SK-N-SH (cell line): ENCODE results near the gene COL20A1. TPM values are rescaled to one million over a fixed set of nuclear protein-coding genes. Genes with fewer than 3 reads are reported as not detected.

Source experiments
- CTCF ChIA-PET: fragments of 300-600, 350-600 bp; formaldehyde crosslinking; extraction: SDS; loops from one replicate; lab custom pipeline; 2021; lab: Yijun Ruan, JAX
- POLR2A ChIA-PET: fragments of 350-600 bp; sonication (Branson Sonifier 250); formaldehyde crosslinking; extraction: SDS; loops from one replicate; lab custom pipeline; 2020; ENCODE audit warnings: antibody characterized with exemption, inconsistent platforms; lab: Yijun Ruan, JAX
- DNase-seq: peaks from one replicate; pipeline ENCODE4 v3.0.0; 2012
- H2AFZ ChIP-seq: fragments of 200-600 bp; sonication (generic); 2 replicates; pipeline ENCODE4 v1.8.1; 2016; ENCODE audit warnings: antibody characterized with exemption, mild to moderate bottlenecking, low read depth
- H3F3A ChIP-seq: fragments of 200-600 bp; sonication (generic); replicated peaks from 2 replicates; pipeline ENCODE3; 2016; ENCODE audit warnings: antibody characterized with exemption, mild to moderate bottlenecking; ENCODE audit not compliant: insufficient read depth
- H3K27ac ChIP-seq, 2 experiments: fragments of 200-500 bp in 1 of 2; fragments of 200-600 bp in 1 of 2; sonication (Bioruptor generic) in 1 of 2; sonication (generic), shearing (Covaris generic) in 1 of 2; 2 replicates each; pipeline versions ENCODE4 v1.5.1 to v1.6.1; 2014 to 2016; ENCODE audit warnings: low read depth in 2 of 2, inconsistent platforms in 1 of 2, low read length in 1 of 2, mild to moderate bottlenecking in 1 of 2, mixed read lengths in 1 of 2
- H3K27me3 ChIP-seq: fragments of 200-600 bp; sonication (generic), shearing (Covaris generic); 2 replicates; pipeline ENCODE4 v1.6.1; 2016; ENCODE audit warnings: mixed run types; ENCODE audit not compliant: insufficient read depth
- H3K36me3 ChIP-seq, 2 experiments: fragments of 200-500 bp in 1 of 2; fragments of 200-600 bp in 1 of 2; sonication (Bioruptor generic) in 1 of 2; sonication (generic) in 1 of 2; replicated peaks in 1 of 2; 2 replicates each; pipeline versions ENCODE3 to v1.5.1; 2014 to 2016; ENCODE audit warnings: low read length in 1 of 2, mild to moderate bottlenecking in 1 of 2; ENCODE audit not compliant: insufficient read depth in 2 of 2, control insufficient read depth in 1 of 2
- H3K4me1 ChIP-seq, 2 experiments: fragments of 200-500 bp in 1 of 2; fragments of 200-600 bp in 1 of 2; sonication (Bioruptor generic) in 1 of 2; sonication (generic), shearing (Covaris generic) in 1 of 2; 2 replicates each; pipeline versions ENCODE4 v1.5.1 to v1.6.1; 2014 to 2016; ENCODE audit warnings: low read depth in 1 of 2, low read length in 1 of 2, mixed run types in 1 of 2; ENCODE audit not compliant: insufficient read depth in 2 of 2, control insufficient read depth in 1 of 2
- H3K4me2 ChIP-seq: fragments of 200-600 bp; sonication (generic), shearing (Covaris generic); 2 replicates; pipeline ENCODE4 v1.6.1; 2017; ENCODE audit warnings: mixed run types
- H3K4me3 ChIP-seq, 2 experiments: fragments of 200-500 bp in 1 of 2; fragments of 200-600 bp in 1 of 2; sonication (Bioruptor generic) in 1 of 2; sonication (generic), shearing (Covaris generic) in 1 of 2; 2 replicates each; pipeline versions ENCODE4 v1.5.1 to v1.8.1; 2014 to 2016; ENCODE audit warnings: low read depth in 2 of 2, inconsistent platforms in 1 of 2, low read length in 1 of 2, mild to moderate bottlenecking in 1 of 2, mixed read lengths in 1 of 2, moderate library complexity in 1 of 2
- H3K79me2 ChIP-seq: fragments of 200-600 bp; sonication (generic); 2 replicates; pipeline ENCODE4 v1.8.1; 2017; ENCODE audit warnings: mild to moderate bottlenecking; ENCODE audit not compliant: insufficient read depth
- H3K9ac ChIP-seq: fragments of 200-600 bp; sonication (generic); 2 replicates; pipeline ENCODE4 v1.6.1; 2017; ENCODE audit warnings: mixed run types
- H3K9me2 ChIP-seq: fragments of 200-600 bp; sonication (generic); 2 replicates; pipeline ENCODE4 v1.6.1; 2017; ENCODE audit warnings: mixed run types
- H3K9me3 ChIP-seq: fragments of 200-600 bp; sonication (generic); 2 replicates; pipeline ENCODE4 v1.6.1; 2017; ENCODE audit warnings: mixed run types, mild to moderate bottlenecking, moderate library complexity
- H4K20me1 ChIP-seq: fragments of 200-600 bp; sonication (generic); 2 replicates; pipeline ENCODE4 v1.6.1; 2017; ENCODE audit warnings: mild to moderate bottlenecking, mixed run types; ENCODE audit not compliant: insufficient read depth
- EP300 ChIP-seq, 2 experiments: IDR thresholded peaks; 2 replicates each; pipeline versions ENCODE4 v1.4.0 to v1.6.1; 2012; ENCODE audit warnings: borderline replicate concordance in 1 of 2, low read depth in 1 of 2, low read length in 1 of 2
- EZH2phosphoT487 ChIP-seq: fragments of 200-600 bp; sonication (generic); IDR thresholded peaks from 2 replicates; pipeline ENCODE4 v1.6.1; 2017; ENCODE audit warnings: low read depth, mixed run types, mild to moderate bottlenecking, antibody characterized with exemption, moderate library complexity, borderline replicate concordance
- FOXJ3 ChIP-seq: sonication (generic); formaldehyde crosslinking; IDR thresholded peaks from 2 replicates; pipeline ENCODE4 v1.5.1; 2020; ENCODE audit warnings: mild to moderate bottlenecking, missing genetic modification reagents
- GATA2 ChIP-seq: sonication (generic); formaldehyde crosslinking; IDR thresholded peaks from 2 replicates; pipeline ENCODE4 v1.5.0; 2020; ENCODE audit warnings: mild to moderate bottlenecking, missing genetic modification reagents
- JUND ChIP-seq: IDR thresholded peaks from 2 replicates; pipeline ENCODE4 v1.4.0; 2012
- MAX ChIP-seq: IDR thresholded peaks from 2 replicates; pipeline ENCODE4 v1.4.0; 2012; ENCODE audit warnings: low read depth
- MXI1 ChIP-seq: IDR thresholded peaks from 2 replicates; pipeline ENCODE4 v1.6.1; 2012; ENCODE audit warnings: mild to moderate bottlenecking, low read depth, low read length, improper control_type of control experiment
- NFIC ChIP-seq: IDR thresholded peaks from 2 replicates; pipeline ENCODE4 v1.4.0; 2012; ENCODE audit warnings: borderline replicate concordance
- NRF1 ChIP-seq: IDR thresholded peaks from 2 replicates; pipeline ENCODE4 v1.6.1; 2012; ENCODE audit warnings: low read depth, mild to moderate bottlenecking, low read length
- PBX3 ChIP-seq: IDR thresholded peaks from 2 replicates; pipeline ENCODE4; 2012
- POLR2AphosphoS5 ChIP-seq: IDR thresholded peaks from 2 replicates; pipeline ENCODE4 v1.6.1; 2012; ENCODE audit warnings: low read depth, low read length
- RAD21 ChIP-seq: IDR thresholded peaks from 2 replicates; pipeline ENCODE4 v1.6.1; 2012; ENCODE audit warnings: mild to moderate bottlenecking, low read length
- RCOR1 ChIP-seq: fragments of 150-350 bp; IDR thresholded peaks from 2 replicates; pipeline ENCODE4 v1.6.1; 2017; ENCODE audit warnings: antibody characterized with exemption, low read length
- RXRA ChIP-seq: IDR thresholded peaks from 2 replicates; pipeline ENCODE4 v1.4.0; 2012; ENCODE audit warnings: low read depth, mild to moderate bottlenecking, borderline replicate concordance
- SIN3A ChIP-seq: IDR thresholded peaks from 2 replicates; pipeline ENCODE4 v1.6.1; 2012; ENCODE audit warnings: low read depth, mild to moderate bottlenecking, low read length, moderate library complexity, borderline replicate concordance
- SMC3 ChIP-seq: IDR thresholded peaks from 2 replicates; pipeline ENCODE4 v1.6.1; 2012; ENCODE audit warnings: low read depth, low read length, improper control_type of control experiment
- TAF1 ChIP-seq: IDR thresholded peaks from 2 replicates; pipeline ENCODE4 v1.6.1; 2012; ENCODE audit warnings: low read depth, mild to moderate bottlenecking, low read length, moderate library complexity, borderline replicate concordance
- TEAD4 ChIP-seq: IDR thresholded peaks from 2 replicates; pipeline ENCODE4 v1.4.0; 2012; ENCODE audit warnings: mild to moderate bottlenecking, borderline replicate concordance; ENCODE audit not compliant: insufficient read depth
- USF2 ChIP-seq: fragments of 150-350 bp; IDR thresholded peaks from 2 replicates; pipeline ENCODE4 v1.6.1; 2017; ENCODE audit warnings: antibody characterized with exemption, low read length, low read depth, borderline replicate concordance
- YY1 ChIP-seq: IDR thresholded peaks from 2 replicates; pipeline ENCODE4 v1.4.0; 2012; ENCODE audit warnings: low read depth, mild to moderate bottlenecking
- WGBS: methylation state at CpG from one replicate; pipeline ENCODE4 v1.1.6; 2017; ENCODE audit warnings: low lambda C conversion rate; 5-methylcytosine and 5-hydroxymethylcytosine counted together
- polyA plus RNA-seq, 3 experiments: library from polyadenylated mRNA; depleted of rRNA; stranded (reverse); fragments of >200 nt; gene quantifications; 2 replicates each; pipeline ENCODE4 v1.2.3, GENCODE V29; 2012

Gene COL20A1
- polyA plus RNA-seq, 1 of the 3 experiments (the other 2 are of a cell fraction): not detected

- no peaks in the 10 kb centered on the region for H3K9me3 ChIP-seq
- POLR2A ChIA-PET: no interaction called here
- no peak for DNase-seq
- H3K4me1 ChIP-seq: peaks cover 0 to 4% of the 10 kb centered on the region in 2 experiments; a peak in 1 of 4 replicates
- no peak overlapping the region for H2AFZ ChIP-seq
- H3K9me2 ChIP-seq: no peaks in the 10 kb centered on the region
- CTCF ChIA-PET: interaction anchor here (2.0 to 4.9 kb wide), 3 partner anchors 11 to 148 kb away, joined by 9 to 33 read pairs (median 23); no protein-coding TSS in a partner anchor
- H3K27me3 ChIP-seq: no peaks in the 10 kb centered on the region
- TF ChIP-seq FOXJ3 (CRISPR knock-in tag) (no peak), RAD21 (no peak), MXI1 (no peak), GATA2 (CRISPR knock-in tag) (no peak), EP300 (IDR thresholded peaks at IDR 0.05; ENCODE audit: borderline replicate concordance in 1 of 2, low read depth in 1 of 2, low read length in 1 of 2) (no peak), USF2 (no peak), MAX (no peak), YY1 (no peak), NRF1 (no peak), TAF1 (no peak), PBX3 (no peak), RXRA (no peak), TEAD4 (no peak), POLR2AphosphoS5 (no peak), RCOR1 (no peak), JUND (no peak), EZH2phosphoT487 (no peak), SIN3A (no peak), NFIC (no peak), SMC3 (no peak)
- WGBS: 51% methylated on average over 15 of the region's 28 CpGs
- no peak overlapping the region for H3K4me3 ChIP-seq
- H3K9ac ChIP-seq: no peak overlapping the region
- no peaks in the 10 kb centered on the region for H4K20me1 ChIP-seq
- no peaks in the 10 kb centered on the region for H3F3A ChIP-seq
- H3K79me2 ChIP-seq: no peaks in the 10 kb centered on the region
- no peaks in the 10 kb centered on the region for H3K36me3 ChIP-seq
- no peak overlapping the region for H3K27ac ChIP-seq
- no peak overlapping the region for H3K4me2 ChIP-seq
These were observed 78.4 kb downstream of the COL20A1 start for GRCh38 chr20:63371291-63371865.
